HG02973 (cell line): Measurements from ENCODE around the gene BRAT1.
"Not testable (repeated sequence)": the region's sequence is repeated elsewhere in the genome, so short reads cannot be mapped to it uniquely, and the experiment has no call there.

Experiments
- ATAC-seq: cut with Tn5 transposase; IDR thresholded peaks from one replicate; pipeline ENCODE4 v1.9.1; 2021; ENCODE audit warnings: moderate library complexity; ENCODE audit not compliant: unreplicated experiment

BRAT1 gene

DNA sequence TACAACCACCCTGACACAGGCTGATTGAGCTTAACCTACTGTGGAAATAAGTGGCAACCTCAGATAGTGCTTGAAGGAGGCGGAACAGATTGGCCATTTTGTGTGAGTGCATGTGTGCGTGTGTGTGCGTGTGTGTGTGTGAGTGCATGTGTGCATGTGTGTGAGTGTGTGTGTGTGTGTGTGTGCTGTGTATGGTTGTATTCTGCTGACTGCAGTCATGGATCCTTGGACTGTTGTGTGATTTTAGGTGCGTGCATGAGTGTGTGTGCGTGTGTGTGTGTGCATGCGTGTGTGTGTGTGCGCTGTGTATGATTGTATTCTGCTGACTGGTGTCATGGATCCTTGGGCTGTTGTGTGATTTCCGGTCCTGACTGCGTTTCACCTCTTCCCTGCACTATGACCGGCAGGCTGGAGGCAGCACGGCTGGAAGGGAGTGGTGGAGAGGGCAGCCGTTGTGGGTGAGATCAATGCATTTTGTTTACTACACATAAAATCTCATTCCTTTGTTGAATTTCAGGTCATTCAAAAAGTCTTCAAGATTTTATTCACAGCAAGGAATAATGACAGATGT is 9.7 kb upstream of the BRAT1 start:
- no peak for ATAC-seq

GRCh38 chr7:2563955-2564354 is 8.6 kb upstream of the BRAT1 start:
- not testable (repeated sequence) for ATAC-seq

DNA sequence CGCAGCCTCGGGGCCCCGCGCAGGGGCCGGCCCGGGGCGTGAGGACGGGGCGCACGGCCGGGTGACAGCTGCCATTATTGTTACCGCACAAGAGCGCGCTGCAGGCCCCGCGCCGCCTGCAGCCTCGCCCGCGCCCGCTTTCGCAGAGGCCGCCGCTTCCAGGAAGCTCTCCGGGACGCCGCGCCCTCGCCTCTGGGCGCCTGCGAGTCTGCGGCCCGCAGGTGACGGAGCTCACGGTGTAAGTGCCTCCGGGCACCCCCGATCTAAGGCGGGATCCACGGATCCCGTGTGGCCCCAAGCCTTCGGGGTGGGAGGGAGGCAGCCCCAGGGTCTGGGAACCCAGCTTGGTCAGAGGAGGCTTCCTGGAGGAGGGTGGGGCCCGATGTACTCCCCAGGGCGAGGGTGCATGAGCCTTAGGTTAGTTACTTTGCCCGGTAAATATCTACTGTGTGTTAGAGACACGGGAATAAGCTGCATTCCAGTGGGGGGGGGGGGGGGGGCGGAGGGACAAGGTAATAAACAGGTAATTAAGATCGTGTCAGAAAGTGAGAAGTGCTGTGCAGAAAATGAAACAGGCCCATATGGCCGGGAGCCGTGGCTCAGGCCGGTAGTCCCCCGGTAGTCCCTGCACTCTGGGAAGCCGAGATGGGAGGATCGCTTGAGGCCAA is 4.1 kb upstream of the BRAT1 start:
- peak; percentile 20 for ATAC-seq

- peak; percentile 50 for ATAC-seq
Observed at GRCh38 chr7:2558629-2559282, 3.4 kb upstream of the BRAT1 start, which contains the start of gene IQCE. Gene IQCE, plus strand, starts transcription at chr7:2558979. Its CDS starts 203 bp downstream, at chr7:2559182.

DNA sequence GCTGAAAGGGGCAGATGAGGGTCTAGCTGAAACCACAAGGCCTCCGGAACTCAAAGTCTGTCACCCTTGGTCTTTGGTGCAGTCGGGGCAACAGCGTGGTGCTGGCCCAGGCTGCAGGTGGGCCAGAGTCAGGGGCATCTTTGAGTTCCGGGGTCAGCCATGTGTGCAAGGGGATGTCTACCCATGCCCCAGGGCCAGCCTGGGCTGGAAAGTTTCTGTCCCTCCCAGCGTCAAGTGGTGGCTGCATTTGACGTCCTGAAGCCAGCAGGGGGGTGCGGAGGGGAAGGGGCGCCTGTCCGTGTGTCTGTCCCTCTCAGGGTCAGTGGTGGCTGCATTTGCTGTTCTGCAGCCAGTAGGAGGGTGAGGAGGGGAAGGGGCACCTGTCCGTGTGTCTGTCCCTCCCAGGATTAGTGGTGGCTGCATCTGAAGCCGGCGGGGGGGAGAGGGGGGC is 638 bp downstream of the BRAT1 start:
- ATAC-seq = no peak

- ATAC-seq = no peak
Observed at GRCh38 chr7:2553831-2554581, 1.3 kb downstream of the BRAT1 start.

DNA sequence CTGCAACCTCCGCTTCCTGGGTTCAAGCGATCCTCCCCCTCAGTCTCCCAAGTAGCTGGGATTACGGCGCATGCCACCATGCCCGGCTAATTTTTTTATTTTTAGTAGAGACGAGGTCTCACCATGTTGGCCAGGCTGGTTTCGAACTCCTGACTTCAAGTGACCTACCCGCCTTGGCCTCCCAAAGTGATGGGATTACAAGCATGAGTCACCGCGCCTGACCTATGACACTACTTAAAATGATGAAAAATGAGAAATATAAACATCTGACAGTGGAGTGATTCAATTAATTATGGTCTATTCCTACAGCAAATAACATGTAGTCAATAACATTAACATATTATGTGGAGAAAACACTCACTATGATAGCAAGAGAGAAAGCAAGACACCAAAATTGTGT is 2.2 kb downstream of the BRAT1 start:
- ATAC-seq = no peak

- ATAC-seq = no peak
Observed at GRCh38 chr7:2551418-2551817, 3.9 kb downstream of the BRAT1 start.

GRCh38 chr7:2546776-2547586 is 8.3 kb downstream of the BRAT1 start:
- no peak for ATAC-seq

GRCh38 chr7:2545746-2546425 is 9.4 kb downstream of the BRAT1 start:
- no peak for ATAC-seq

GRCh38 chr7:2544541-2545188 is 10.7 kb downstream of the BRAT1 start:
- ATAC-seq = no peak

- ATAC-seq = no peak
Observed at GRCh38 chr7:2542916-2543871, 12.1 kb downstream of the BRAT1 start.

- no peak for ATAC-seq
Observed at GRCh38 chr7:2542011-2542915, 13.1 kb downstream of the BRAT1 start.

- ATAC-seq = no peak
Observed at GRCh38 chr7:2541291-2542010, 13.9 kb downstream of the BRAT1 start.

- no peak for ATAC-seq
Observed at GRCh38 chr7:2540641-2541051, 14.7 kb downstream of the BRAT1 start.

- no peak for ATAC-seq
Observed at GRCh38 chr7:2540133-2540532, 15.2 kb downstream of the BRAT1 start.
